ENCODE measurements around the gene KRT14. TPM values are rescaled to one million over a fixed set of nuclear protein-coding genes. Genes with fewer than 3 reads are reported as not detected.
"Not testable (repeated sequence)": the region's sequence is repeated elsewhere in the genome, so short reads cannot be mapped to it uniquely, and the experiment has no call there.

The KRT14 gene
- total RNA-seq, 1 donor from 2014 or later, result not detected

DNA sequence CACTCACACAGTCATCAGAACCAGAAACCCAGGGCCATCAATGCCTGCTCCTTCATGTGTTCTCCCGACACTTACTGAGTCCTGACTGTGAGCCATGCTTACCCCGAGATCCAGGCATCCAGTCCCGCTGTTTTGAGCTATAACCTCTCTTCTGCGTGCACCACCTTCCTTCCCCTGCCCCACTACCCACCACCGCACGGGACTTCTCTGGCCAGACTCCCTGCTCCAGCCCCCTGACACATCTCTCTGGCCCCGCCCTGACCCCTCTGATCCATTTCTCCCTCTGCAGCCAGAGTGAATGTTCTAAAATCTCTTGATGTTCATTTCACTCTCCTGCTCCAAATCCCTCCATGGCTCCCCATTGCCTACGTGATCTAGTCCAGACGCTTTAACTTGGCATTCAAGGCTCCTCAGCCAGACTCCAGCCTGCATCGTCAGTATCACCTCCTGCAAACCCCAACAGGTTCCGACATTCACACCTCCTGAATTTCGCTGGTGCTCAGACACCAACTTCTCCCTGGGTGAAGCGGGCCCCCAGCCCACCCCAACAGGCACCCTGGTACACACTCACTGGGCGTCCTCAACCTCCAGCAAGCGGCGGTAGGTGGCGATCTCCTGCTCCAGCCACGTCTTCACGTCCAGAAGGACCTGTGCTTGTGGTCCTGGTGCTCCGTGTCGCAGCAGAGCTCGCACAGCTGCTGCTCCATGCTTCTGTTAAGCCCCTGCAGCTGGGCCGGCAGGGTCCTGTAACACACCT lies 40.8 kb upstream of the KRT14 start:
- H2AFZ ChIP-seq (replicated peaks), result no peak overlapping the region
- H3K4me2 ChIP-seq, result no peak overlapping the region
- H3K9me3 Mint-ChIP-seq, result no peaks in the 10 kb centered on the region
- H3K36me3 Mint-ChIP-seq, result no peaks in the 10 kb centered on the region
- no peaks in the 10 kb centered on the region for H3K9me3 ChIP-seq (ENCODE audit: low read depth)
- no peaks in the 10 kb centered on the region for H3K27me3 ChIP-seq
- H3K27ac Mint-ChIP-seq, result no peak overlapping the region
- H3K27ac ChIP-seq, result no peak overlapping the region
- peaks cover 4% of the 10 kb centered on the region for H3K4me1 ChIP-seq
- H3K79me2 ChIP-seq (ENCODE audit: low read depth), result no peaks in the 10 kb centered on the region
- no peak overlapping the region for H3K9ac ChIP-seq
- DNase-seq (ENCODE audit: low spot score), result no peak
- peaks cover 5% of the 10 kb centered on the region for H3K4me1 Mint-ChIP-seq
- H3K36me3 ChIP-seq, result no peaks in the 10 kb centered on the region
- H4K20me1 ChIP-seq (ENCODE audit: low read depth), result no peaks in the 10 kb centered on the region
- H3F3A ChIP-seq (ENCODE audit: low read depth), result no peaks in the 10 kb centered on the region
- no peaks in the 10 kb centered on the region for H3K27me3 Mint-ChIP-seq (ENCODE audit: insufficient read depth, low read depth)
- H3K4me3 Mint-ChIP-seq, result no peak overlapping the region
- TF ChIP-seq, protein P1, sequence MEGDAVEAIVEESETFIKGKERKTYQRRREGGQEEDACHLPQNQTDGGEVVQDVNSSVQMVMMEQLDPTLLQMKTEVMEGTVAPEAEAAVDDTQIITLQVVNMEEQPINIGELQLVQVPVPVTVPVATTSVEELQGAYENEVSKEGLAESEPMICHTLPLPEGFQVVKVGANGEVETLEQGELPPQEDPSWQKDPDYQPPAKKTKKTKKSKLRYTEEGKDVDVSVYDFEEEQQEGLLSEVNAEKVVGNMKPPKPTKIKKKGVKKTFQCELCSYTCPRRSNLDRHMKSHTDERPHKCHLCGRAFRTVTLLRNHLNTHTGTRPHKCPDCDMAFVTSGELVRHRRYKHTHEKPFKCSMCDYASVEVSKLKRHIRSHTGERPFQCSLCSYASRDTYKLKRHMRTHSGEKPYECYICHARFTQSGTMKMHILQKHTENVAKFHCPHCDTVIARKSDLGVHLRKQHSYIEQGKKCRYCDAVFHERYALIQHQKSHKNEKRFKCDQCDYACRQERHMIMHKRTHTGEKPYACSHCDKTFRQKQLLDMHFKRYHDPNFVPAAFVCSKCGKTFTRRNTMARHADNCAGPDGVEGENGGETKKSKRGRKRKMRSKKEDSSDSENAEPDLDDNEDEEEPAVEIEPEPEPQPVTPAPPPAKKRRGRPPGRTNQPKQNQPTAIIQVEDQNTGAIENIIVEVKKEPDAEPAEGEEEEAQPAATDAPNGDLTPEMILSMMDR (IDR thresholded peaks at IDR 0.05), result no peak
- TF ChIP-seq EZH2phosphoT487 (IDR thresholded peaks at IDR 0.05), result no peak
- TF ChIP-seq EZH2 (IDR thresholded peaks at IDR 0.05), result no peak
- H3K4me3 ChIP-seq, result no peak overlapping the region

- not testable (repeated sequence) for H3K4me1 Mint-ChIP-seq; H3K27me3 Mint-ChIP-seq (ENCODE audit: insufficient read depth, low read depth); H3K36me3 Mint-ChIP-seq; H3K9ac ChIP-seq; H3K4me3 ChIP-seq; DNase-seq (ENCODE audit: low spot score); H3K4me3 Mint-ChIP-seq; H3K4me2 ChIP-seq; H3K27me3 ChIP-seq; H3K9me3 ChIP-seq (ENCODE audit: low read depth); H2AFZ ChIP-seq (replicated peaks); H3K36me3 ChIP-seq; H3K79me2 ChIP-seq (ENCODE audit: low read depth); H3K9me3 Mint-ChIP-seq; H3K4me1 ChIP-seq; H3K27ac Mint-ChIP-seq; H4K20me1 ChIP-seq (ENCODE audit: low read depth); H3K27ac ChIP-seq; H3F3A ChIP-seq (ENCODE audit: low read depth)
These were observed 40.2 kb upstream of the KRT14 start for GRCh38 chr17:41626914-41627295.

GRCh38 chr17:41626028-41626913 lies 39.6 kb upstream of the KRT14 start:
- H3K4me2 ChIP-seq; H3K36me3 ChIP-seq; H3K9me3 Mint-ChIP-seq; H4K20me1 ChIP-seq (ENCODE audit: low read depth); H3K4me3 ChIP-seq; H3K79me2 ChIP-seq (ENCODE audit: low read depth); H3K27me3 ChIP-seq; H2AFZ ChIP-seq (replicated peaks); H3F3A ChIP-seq (ENCODE audit: low read depth); H3K9ac ChIP-seq; H3K36me3 Mint-ChIP-seq; H3K9me3 ChIP-seq (ENCODE audit: low read depth); H3K4me1 ChIP-seq; H3K27me3 Mint-ChIP-seq (ENCODE audit: insufficient read depth, low read depth); H3K4me3 Mint-ChIP-seq; DNase-seq (ENCODE audit: low spot score); H3K27ac ChIP-seq; H3K4me1 Mint-ChIP-seq: not testable (repeated sequence)
- peak overlapping the region; percentile 74 for H3K27ac Mint-ChIP-seq

DNA sequence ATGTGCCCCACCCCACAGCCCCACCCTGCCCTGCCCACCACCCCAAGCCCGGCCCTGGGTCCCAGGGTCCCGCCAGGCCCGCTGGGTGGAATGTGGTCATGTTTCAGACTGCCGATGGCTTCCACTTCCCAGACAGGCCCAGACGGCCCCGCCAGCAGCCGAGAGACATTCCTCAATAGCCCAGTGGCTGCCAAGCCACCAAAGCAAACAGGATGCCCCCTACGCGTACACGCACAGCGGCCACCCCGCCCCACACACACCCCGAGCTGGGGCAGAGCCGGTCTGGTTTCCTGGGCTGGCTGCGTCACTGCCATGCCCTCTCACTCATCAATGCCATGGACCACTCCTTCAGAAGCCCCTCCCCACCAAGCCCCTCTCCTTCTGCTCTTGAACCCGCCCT lies 38.9 kb upstream of the KRT14 start:
- no peak overlapping the region for H3K4me3 ChIP-seq
- H3F3A ChIP-seq (ENCODE audit: low read depth), result no peaks in the 10 kb centered on the region
- Mint-ChIP-seq H3K4me1 (peaks cover 9% of the 10 kb centered on the region), H3K4me3 (no peak overlapping the region), H3K9me3 (no peaks in the 10 kb centered on the region), H3K27ac (peak overlapping the region; percentile 74), H3K36me3 (no peaks in the 10 kb centered on the region), H3K27me3 (ENCODE audit: insufficient read depth, low read depth) (peaks cover 3% of the 10 kb centered on the region)
- no peak for DNase-seq (ENCODE audit: low spot score)
- no peak overlapping the region for H3K27ac ChIP-seq
- H3K27me3 ChIP-seq, result no peaks in the 10 kb centered on the region
- H3K9me3 ChIP-seq (ENCODE audit: low read depth), result no peaks in the 10 kb centered on the region
- no peaks in the 10 kb centered on the region for H3K36me3 ChIP-seq
- TF ChIP-seq EZH2phosphoT487 (IDR thresholded peaks at IDR 0.05) (no peak), EZH2 (IDR thresholded peaks at IDR 0.05) (no peak)
- TF ChIP-seq, protein P1 (IDR thresholded peaks at IDR 0.05), result no peak
- no peak overlapping the region for H3K9ac ChIP-seq
- no peak overlapping the region for H3K4me2 ChIP-seq
- H3K4me1 ChIP-seq, result peaks cover 4% of the 10 kb centered on the region
- H4K20me1 ChIP-seq (ENCODE audit: low read depth), result no peaks in the 10 kb centered on the region
- H2AFZ ChIP-seq (replicated peaks), result no peak overlapping the region
- no peaks in the 10 kb centered on the region for H3K79me2 ChIP-seq (ENCODE audit: low read depth)

Measured in neural progenitor cell (in vitro differentiated cells).